HepG2 (cell line): ENCODE data around the gene EPN2. TPM values are rescaled to one million over a fixed set of nuclear protein-coding genes. Genes with fewer than 3 reads are reported as not detected.

Experiments
- ARID5B ChIP-seq: IDR thresholded peaks from 2 replicates; pipeline ENCODE4 v1.4.0; 2020; ENCODE audit warnings: mild to moderate bottlenecking, missing genetic modification reagents
- ARNT ChIP-seq: fragments of 450-650 bp; IDR thresholded peaks from 2 replicates; pipeline ENCODE4 v1.6.1; 2017
- ATF6 ChIP-seq: sonication (generic); formaldehyde crosslinking; conservative IDR thresholded peaks from 2 replicates; pipeline ENCODE4 v1.4.0; 2020; ENCODE audit warnings: missing genetic modification reagents
- HDAC2 ChIP-seq: sonication (generic); formaldehyde crosslinking; IDR thresholded peaks from 2 replicates; pipeline ENCODE4 v1.4.0; 2020; ENCODE audit warnings: missing genetic modification reagents
- HNF4G ChIP-seq, 2 experiments: sonication (generic) in 1 of 2; formaldehyde crosslinking in 1 of 2; IDR thresholded peaks; 2 replicates each; pipeline versions ENCODE4 v1.4.0 to v1.6.1; 2011 to 2020; ENCODE audit warnings: borderline replicate concordance in 2 of 2, low read depth in 2 of 2, mild to moderate bottlenecking in 2 of 2, low read length in 1 of 2, missing genetic modification reagents in 1 of 2, moderate library complexity in 1 of 2
- SAFB2 ChIP-seq: sonication (generic); formaldehyde crosslinking; IDR thresholded peaks from 2 replicates; pipeline ENCODE4 v1.5.1; 2020; ENCODE audit warnings: missing genetic modification reagents, low read depth, mild to moderate bottlenecking, borderline replicate concordance
- SP1 ChIP-seq, 2 experiments: fragments of 450-650 bp in 1 of 2; sonication (generic) in 1 of 2; formaldehyde crosslinking in 1 of 2; IDR thresholded peaks; 2 replicates each; pipeline versions ENCODE4 v1.4.0 to v1.6.1; 2016 to 2020; ENCODE audit warnings: missing genetic modification reagents in 1 of 2
- ZFP91 ChIP-seq: sonication (generic); formaldehyde crosslinking; IDR thresholded peaks from 2 replicates; pipeline ENCODE4 v1.9.0; 2022; ENCODE audit warnings: missing genetic modification reagents, mild to moderate bottlenecking, borderline replicate concordance
- ZFYVE20 ChIP-seq: sonication (generic); formaldehyde crosslinking; IDR thresholded peaks from 2 replicates; pipeline ENCODE4 v1.8.0; 2023; ENCODE audit warnings: low read depth, mild to moderate bottlenecking, moderate library complexity, missing genetic modification reagents, borderline replicate concordance
- ZNF329 ChIP-seq: sonication (generic); formaldehyde crosslinking; IDR thresholded peaks from 2 replicates; pipeline ENCODE4 v1.9.0; 2021; ENCODE audit warnings: low read depth, mild to moderate bottlenecking, missing genetic modification reagents
- ZNF644 ChIP-seq: IDR thresholded peaks from 2 replicates; pipeline ENCODE4 v1.6.1; 2016; ENCODE audit warnings: low read depth
- ZNF660 ChIP-seq: sonication (generic); formaldehyde crosslinking; IDR thresholded peaks from 2 replicates; pipeline ENCODE4 v1.5.1; 2020; ENCODE audit warnings: mild to moderate bottlenecking, low read depth, missing genetic modification reagents, borderline replicate concordance
- ZNF850 ChIP-seq: sonication (generic); formaldehyde crosslinking; conservative IDR thresholded peaks from 2 replicates; pipeline ENCODE4 v1.9.0; 2021; ENCODE audit warnings: mild to moderate bottlenecking, missing genetic modification reagents
- polyA plus RNA-seq, 8 experiments: library from polyadenylated mRNA; depleted of rRNA in 3 of 8; stranded (reverse) in 7 of 8; unstranded in 1 of 8; fragments of >200 nt; fragmentation: Illumina TruSeq in 4 of 8; extraction: Trizol in 4 of 8; gene quantifications; 2 replicates each; pipeline versions ENCODE4 v1.2.1 to v1.2.3, GENCODE V29; 2011 to 2016; ENCODE audit warnings: low read depth in 4 of 8, missing spikeins in 1 of 8, mixed read lengths in 1 of 8; ENCODE audit not compliant: insufficient read depth in 1 of 8
- total RNA-seq, 5 experiments: library from RNA; depleted of rRNA; stranded (reverse); fragments of >200 nt; fragmentation: Illumina TruSeq; extraction: Trizol; gene quantifications; 2 replicates each; pipeline ENCODE4 v1.2.3, GENCODE V29; 2016; ENCODE audit warnings: low read depth in 1 of 5
- TF ChIP-seq, protein P1 (sequence below): sonication (generic); formaldehyde crosslinking; IDR thresholded peaks from 2 replicates; pipeline ENCODE4 v1.5.1; 2020; ENCODE audit warnings: mild to moderate bottlenecking, missing genetic modification reagents, moderate library complexity
- TF ChIP-seq, protein P2 (sequence below): sonication (generic); formaldehyde crosslinking; IDR thresholded peaks from 2 replicates; pipeline ENCODE4 v1.5.0; 2020; ENCODE audit warnings: mild to moderate bottlenecking, missing genetic modification reagents

Gene EPN2
- total and polyA plus RNA-seq, 2 of the 13 experiments (the other 11 are each of a cell fraction or from before 2014, with no cell fraction given): 7.8 to 19.2 TPM

- TF ChIP-seq, protein P1, sequence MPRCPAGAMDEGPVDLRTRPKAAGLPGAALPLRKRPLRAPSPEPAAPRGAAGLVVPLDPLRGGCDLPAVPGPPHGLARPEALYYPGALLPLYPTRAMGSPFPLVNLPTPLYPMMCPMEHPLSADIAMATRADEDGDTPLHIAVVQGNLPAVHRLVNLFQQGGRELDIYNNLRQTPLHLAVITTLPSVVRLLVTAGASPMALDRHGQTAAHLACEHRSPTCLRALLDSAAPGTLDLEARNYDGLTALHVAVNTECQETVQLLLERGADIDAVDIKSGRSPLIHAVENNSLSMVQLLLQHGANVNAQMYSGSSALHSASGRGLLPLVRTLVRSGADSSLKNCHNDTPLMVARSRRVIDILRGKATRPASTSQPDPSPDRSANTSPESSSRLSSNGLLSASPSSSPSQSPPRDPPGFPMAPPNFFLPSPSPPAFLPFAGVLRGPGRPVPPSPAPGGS: peak; percentile 81; the same call in 1 of the 2 replicates
- TF ChIP-seq ZFYVE20 (CRISPR knock-in tag): no peak
- peak; percentile 56; the same call in 1 of the 2 replicates for TF ChIP-seq ARID5B (CRISPR knock-in tag)
- no peak for TF ChIP-seq ZFP91 (CRISPR knock-in tag)
- TF ChIP-seq, protein P2, sequence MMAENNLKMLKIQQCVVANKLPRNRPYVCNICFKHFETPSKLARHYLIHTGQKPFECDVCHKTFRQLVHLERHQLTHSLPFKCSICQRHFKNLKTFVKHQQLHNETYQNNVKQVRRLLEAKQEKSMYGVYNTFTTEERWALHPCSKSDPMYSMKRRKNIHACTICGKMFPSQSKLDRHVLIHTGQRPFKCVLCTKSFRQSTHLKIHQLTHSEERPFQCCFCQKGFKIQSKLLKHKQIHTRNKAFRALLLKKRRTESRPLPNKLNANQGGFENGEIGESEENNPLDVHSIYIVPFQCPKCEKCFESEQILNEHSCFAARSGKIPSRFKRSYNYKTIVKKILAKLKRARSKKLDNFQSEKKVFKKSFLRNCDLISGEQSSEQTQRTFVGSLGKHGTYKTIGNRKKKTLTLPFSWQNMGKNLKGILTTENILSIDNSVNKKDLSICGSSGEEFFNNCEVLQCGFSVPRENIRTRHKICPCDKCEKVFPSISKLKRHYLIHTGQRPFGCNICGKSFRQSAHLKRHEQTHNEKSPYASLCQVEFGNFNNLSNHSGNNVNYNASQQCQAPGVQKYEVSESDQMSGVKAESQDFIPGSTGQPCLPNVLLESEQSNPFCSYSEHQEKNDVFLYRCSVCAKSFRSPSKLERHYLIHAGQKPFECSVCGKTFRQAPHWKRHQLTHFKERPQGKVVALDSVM (CRISPR knock-in tag): no peak
- no peak for TF ChIP-seq ZNF660 (CRISPR knock-in tag)
- TF ChIP-seq ARNT: no peak
- no peak for TF ChIP-seq SAFB2 (CRISPR knock-in tag)
- TF ChIP-seq ZNF644: peak; percentile 70; the same call in 1 of the 2 replicates
- TF ChIP-seq HNF4G (IDR thresholded peaks at IDR 0.05; ENCODE audit: borderline replicate concordance, low read depth, low read length): peak; percentile 91
- peak; percentile 83 for TF ChIP-seq HNF4G (CRISPR knock-in tag; IDR thresholded peaks at IDR 0.05; ENCODE audit: borderline replicate concordance, low read depth)
- TF ChIP-seq ZNF329: no peak
- TF ChIP-seq HDAC2 (CRISPR knock-in tag): peak; percentile 90
- 0 out of 2 replicates have a peak, but pooled peaks have one; percentile 46 for TF ChIP-seq ATF6 (CRISPR knock-in tag)
- TF ChIP-seq ZNF850: no peak
- TF ChIP-seq SP1 (IDR thresholded peaks at IDR 0.05): no peak
- peak; percentile 70; the same call in 1 of the 2 replicates for TF ChIP-seq SP1 (CRISPR knock-in tag; IDR thresholded peaks at IDR 0.05)
Observed at GRCh38 chr17:19338031-19338990, 101.1 kb downstream of the EPN2 start (continued).
